HEK293 (cell line): ENCODE results near the gene SLC25A1.

ENCODE experiments used
- CTCF ChIA-PET: fragments of 350-600 bp; formaldehyde crosslinking; extraction: SDS; loops from one replicate; lab custom pipeline; 2021; ENCODE audit warnings: antibody characterized with exemption; lab: Yijun Ruan, JAX
- POLR2A ChIA-PET: fragments of 300-600 bp; formaldehyde crosslinking; extraction: SDS; loops from one replicate; lab custom pipeline; 2020; ENCODE audit warnings: antibody characterized with exemption, inconsistent platforms; lab: Yijun Ruan, JAX
- H3K27ac ChIP-seq: fragments of 200-500 bp; sonication (Bioruptor generic); 2 replicates; pipeline ENCODE4 v1.5.1; 2014; ENCODE audit warnings: low read depth, low read length, control low read depth, inconsistent platforms; ENCODE audit errors: extremely low read depth
- H3K36me3 ChIP-seq, 2 experiments: fragments of 200-500 bp in 1 of 2; sonication (Bioruptor generic) in 1 of 2; 1 replicate in 1 of 2; 2 replicates in 1 of 2; pipeline ENCODE4 v1.5.1; 2014 to 2017; ENCODE audit warnings: inconsistent platforms in 2 of 2, low read length in 2 of 2; ENCODE audit not compliant: control insufficient read depth in 2 of 2, insufficient read depth in 1 of 2
- H3K4me1 ChIP-seq: fragments of 200-500 bp; sonication (Bioruptor generic); 2 replicates; pipeline ENCODE4 v1.5.1; 2014; ENCODE audit warnings: mild to moderate bottlenecking, low read length, inconsistent platforms; ENCODE audit not compliant: control insufficient read depth, insufficient read depth
- H3K4me3 ChIP-seq: 2 replicates; pipeline ENCODE4 v1.5.1; 2011; ENCODE audit warnings: low read depth, mild to moderate bottlenecking, control low read depth, low read length, moderate library complexity
- H3K9me3 ChIP-seq: fragments of 200-500 bp; sonication (Bioruptor generic); 2 replicates; pipeline ENCODE4 v1.5.1; 2014; ENCODE audit warnings: low read depth, low read length, inconsistent platforms; ENCODE audit not compliant: control insufficient read depth, insufficient read depth
- GLI2 ChIP-seq: fragments of 450-650 bp; formaldehyde crosslinking; IDR thresholded peaks from 2 replicates; pipeline ENCODE4; 2017; ENCODE audit warnings: missing biosample characterization, missing genetic modification characterization, low read depth, borderline replicate concordance
- GLIS1 ChIP-seq: fragments of 450-650 bp; formaldehyde crosslinking; IDR thresholded peaks from 2 replicates; pipeline ENCODE4 v1.5.1; 2016; ENCODE audit warnings: missing biosample characterization, missing genetic modification characterization
- HOXD13 ChIP-seq: sonication (generic); formaldehyde crosslinking; IDR thresholded peaks from 2 replicates; pipeline ENCODE4 v1.8.0; 2022; ENCODE audit warnings: missing genetic modification reagents, borderline replicate concordance
- KLF7 ChIP-seq: fragments of 450-650 bp; formaldehyde crosslinking; IDR thresholded peaks from 2 replicates; pipeline ENCODE4 v1.5.1; 2016; ENCODE audit warnings: missing biosample characterization, missing genetic modification characterization, borderline replicate concordance
- SCRT2 ChIP-seq: fragments of 450-650 bp; formaldehyde crosslinking; IDR thresholded peaks from 2 replicates; pipeline ENCODE4 v1.5.1; 2016; ENCODE audit warnings: missing biosample characterization, missing genetic modification characterization
- ZBTB21 ChIP-seq: fragments of 450-650 bp; formaldehyde crosslinking; IDR thresholded peaks from 2 replicates; pipeline ENCODE4 v1.5.1; 2017; ENCODE audit warnings: missing biosample characterization, missing genetic modification characterization
- ZIC2 ChIP-seq: fragments of 450-650 bp; formaldehyde crosslinking; IDR thresholded peaks from 2 replicates; pipeline ENCODE4 v1.5.1; 2016; ENCODE audit warnings: missing biosample characterization, missing genetic modification characterization
- ZNF114 ChIP-seq: fragments of 450-650 bp; formaldehyde crosslinking; IDR thresholded peaks from 2 replicates; pipeline ENCODE4 v1.5.0; 2017; ENCODE audit warnings: missing biosample characterization, missing genetic modification characterization
- ZNF132 ChIP-seq: fragments of 450-650 bp; formaldehyde crosslinking; IDR thresholded peaks from 2 replicates; pipeline ENCODE4 v1.5.1; 2017; ENCODE audit warnings: missing biosample characterization, missing genetic modification characterization, borderline replicate concordance
- ZNF140 ChIP-seq: fragments of 450-650 bp; formaldehyde crosslinking; IDR thresholded peaks from 2 replicates; pipeline ENCODE4 v1.5.1; 2016; ENCODE audit warnings: missing biosample characterization, missing genetic modification characterization
- ZNF16 ChIP-seq: fragments of 450-650 bp; formaldehyde crosslinking; IDR thresholded peaks from 2 replicates; pipeline ENCODE4 v1.5.1; 2016; ENCODE audit warnings: low read depth, missing biosample characterization, missing genetic modification characterization
- ZNF221 ChIP-seq: fragments of 450-650 bp; formaldehyde crosslinking; IDR thresholded peaks from 2 replicates; pipeline ENCODE4 v1.5.1; 2017; ENCODE audit warnings: missing biosample characterization, missing genetic modification characterization, borderline replicate concordance
- ZNF239 ChIP-seq: fragments of 450-650 bp; formaldehyde crosslinking; IDR thresholded peaks from 2 replicates; pipeline ENCODE4 v1.5.1; 2016; ENCODE audit warnings: missing biosample characterization, missing genetic modification characterization
- ZNF274 ChIP-seq, 2 experiments: fragments of 200-500 bp in 1 of 2; fragments of 450-650 bp in 1 of 2; sonication (Bioruptor generic) in 1 of 2; formaldehyde crosslinking in 1 of 2; IDR thresholded peaks; 2 replicates each; pipeline versions ENCODE4 v1.5.1 to v1.6.1; 2014 to 2016; ENCODE audit warnings: borderline replicate concordance in 1 of 2, inconsistent platforms in 1 of 2, low read length in 1 of 2, missing biosample characterization in 1 of 2, missing genetic modification characterization in 1 of 2
- ZNF404 ChIP-seq: fragments of 450-650 bp; formaldehyde crosslinking; IDR thresholded peaks from 2 replicates; pipeline ENCODE4 v1.5.1; 2017; ENCODE audit warnings: missing biosample characterization, missing genetic modification characterization
- ZNF433 ChIP-seq: fragments of 450-650 bp; formaldehyde crosslinking; IDR thresholded peaks from 2 replicates; pipeline ENCODE4 v1.5.1; 2016; ENCODE audit warnings: missing biosample characterization, missing genetic modification characterization, low read depth
- ZNF707 ChIP-seq: fragments of 450-650 bp; formaldehyde crosslinking; IDR thresholded peaks from 2 replicates; pipeline ENCODE4 v1.5.1; 2016; ENCODE audit warnings: missing biosample characterization, missing genetic modification characterization
- ZSCAN30 ChIP-seq: fragments of 450-650 bp; IDR thresholded peaks from 2 replicates; pipeline ENCODE4 v1.5.1; 2018; ENCODE audit warnings: missing biosample characterization, mild to moderate bottlenecking, missing genetic modification characterization, moderate library complexity
- ZXDB ChIP-seq: fragments of 450-650 bp; formaldehyde crosslinking; IDR thresholded peaks from 2 replicates; pipeline ENCODE4 v1.5.1; 2016; ENCODE audit warnings: missing biosample characterization, missing genetic modification characterization
- TF ChIP-seq, protein P1 (sequence below): fragments of 450-650 bp; formaldehyde crosslinking; IDR thresholded peaks from 2 replicates; pipeline ENCODE4 v1.5.1; 2017; ENCODE audit warnings: missing biosample characterization, missing genetic modification characterization
- TF ChIP-seq, protein P2 (sequence below): fragments of 450-650 bp; formaldehyde crosslinking; IDR thresholded peaks from 2 replicates; pipeline ENCODE4 v1.5.1; 2016; ENCODE audit warnings: missing biosample characterization, missing genetic modification characterization
- TF ChIP-seq, protein P3 (sequence below): fragments of 450-650 bp; formaldehyde crosslinking; IDR thresholded peaks from 2 replicates; pipeline ENCODE4 v1.5.1; 2016; ENCODE audit warnings: missing biosample characterization, missing genetic modification characterization
- TF ChIP-seq, protein P4 (sequence below): fragments of 450-650 bp; formaldehyde crosslinking; IDR thresholded peaks from 2 replicates; pipeline ENCODE4 v1.5.1; 2017; ENCODE audit warnings: missing biosample characterization, missing genetic modification characterization

The SLC25A1 gene

DNA sequence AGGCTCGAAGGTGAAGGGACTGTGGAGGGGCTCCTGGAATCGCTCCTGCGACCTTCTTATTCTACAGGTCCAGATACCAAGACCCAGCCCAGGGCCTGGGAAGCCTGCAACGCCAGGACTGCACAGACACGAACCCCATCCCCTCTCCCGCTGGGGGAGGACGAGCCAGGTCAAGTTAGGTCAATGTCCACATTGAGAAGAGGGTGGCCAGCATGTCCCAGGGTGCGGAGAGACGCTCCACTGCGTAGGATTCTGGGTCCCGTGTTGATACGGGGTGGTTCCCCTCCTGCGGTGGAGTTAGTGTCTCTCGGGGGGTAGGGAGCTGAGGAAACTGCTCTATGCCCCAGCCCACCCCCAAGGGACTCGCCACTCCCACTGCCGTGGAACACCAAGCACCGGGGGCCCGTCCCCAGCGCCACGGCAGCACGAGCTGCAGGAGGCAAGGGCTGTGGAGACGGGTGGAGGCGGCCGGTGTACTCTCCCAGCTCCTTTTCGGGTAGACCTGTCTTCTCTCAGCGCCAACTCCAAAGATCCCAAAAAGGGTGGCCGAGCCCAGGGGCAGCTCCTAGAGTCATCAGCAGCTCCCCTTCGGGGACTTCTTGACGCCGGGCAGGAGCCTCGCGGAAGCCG lies 30.0 kb downstream of the SLC25A1 start:
- Histone ChIP-seq H3K4me3 (no peak overlapping the region), H3K9me3 (no peaks in the 10 kb centered on the region), H3K27ac (no peak overlapping the region), H3K4me1 (no peaks in the 10 kb centered on the region), H3K36me3 (no peaks in the 10 kb centered on the region)
- CTCF ChIA-PET: interaction anchor here (0.6 to 0.9 kb wide), 4 partner anchors 22 to 1147 kb away, joined by 3 to 7 read pairs (median 4); partner anchors contain the start of gene SLC25A1
- POLR2A ChIA-PET: interaction anchor here (1.0 kb wide), 1 partner anchor 30 kb away, joined by 5 read pairs; the partner anchor contains the start of gene SLC25A1
- TF ChIP-seq ZNF404 (tag by site-specific recombination): no peak
- no peak for TF ChIP-seq ZNF433
- no peak for TF ChIP-seq ZNF707

DNA sequence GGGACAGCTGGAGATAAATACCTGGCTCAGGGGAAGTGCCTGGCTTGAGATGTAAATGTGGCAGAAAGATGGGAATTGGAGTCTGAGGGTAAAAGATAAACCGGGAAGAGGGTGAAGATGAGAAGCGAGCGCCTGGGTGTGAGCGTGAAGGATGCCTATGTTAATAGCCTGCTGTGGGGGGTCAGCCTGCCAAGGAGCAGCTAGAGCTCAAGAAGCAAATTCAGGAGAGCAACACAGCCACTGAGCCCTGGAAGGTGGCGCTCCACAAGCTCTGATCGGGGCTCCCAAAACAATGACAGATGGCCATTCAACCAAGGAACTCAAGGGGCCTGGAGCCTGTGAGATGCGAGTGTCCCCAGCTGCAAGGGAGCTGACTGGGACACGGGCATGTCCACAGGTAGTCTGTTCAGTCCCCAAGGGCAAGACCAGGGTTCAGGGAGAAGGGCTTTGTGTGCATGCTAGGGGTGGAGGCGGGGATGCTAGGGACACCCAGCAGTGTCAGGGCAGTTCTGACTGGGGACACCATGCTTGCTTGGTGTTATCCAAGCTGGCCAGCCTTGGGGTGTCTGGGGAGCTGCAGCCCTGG lies 31.2 kb downstream of the SLC25A1 start:
- ChIA-PET CTCF (interaction anchor here (0.6 to 3.1 kb wide), 3 partner anchors 328 to 504 kb away, joined by 3 to 25 read pairs (median 3); no protein-coding TSS in a partner anchor), POLR2A (interaction anchor here (1.2 kb wide), 1 partner anchor 26 kb away, joined by 3 read pairs; no protein-coding TSS in a partner anchor)
- H3K27ac ChIP-seq: no peak overlapping the region

More for the DNA sequence above, 31.2 kb downstream of the SLC25A1 start:
- Histone ChIP-seq H3K9me3 (no peaks in the 10 kb centered on the region), H3K4me3 (no peak overlapping the region), H3K4me1 (no peaks in the 10 kb centered on the region)
- TF ChIP-seq GLI2 (tag by site-specific recombination) (no peak), ZNF140 (tag by site-specific recombination) (no peak), ZNF239 (tag by site-specific recombination) (no peak), GLIS1 (tag by site-specific recombination) (no peak), ZNF114 (tag by site-specific recombination) (no peak), ZNF16 (no peak), ZXDB (tag by site-specific recombination) (no peak), SCRT2 (no peak), KLF7 (tag by site-specific recombination) (no peak), HOXD13 (CRISPR knock-in tag) (no peak), ZNF274 (IDR thresholded peaks at IDR 0.05; ENCODE audit: low read length) (no peak), ZNF274 (tag by site-specific recombination; IDR thresholded peaks at IDR 0.05; ENCODE audit: borderline replicate concordance) (no peak), ZSCAN30 (tag by site-specific recombination) (no peak), ZIC2 (no peak), ZNF221 (tag by site-specific recombination) (no peak), ZBTB21 (tag by site-specific recombination) (no peak), ZNF132 (tag by site-specific recombination) (no peak)
- TF ChIP-seq, protein P1, sequence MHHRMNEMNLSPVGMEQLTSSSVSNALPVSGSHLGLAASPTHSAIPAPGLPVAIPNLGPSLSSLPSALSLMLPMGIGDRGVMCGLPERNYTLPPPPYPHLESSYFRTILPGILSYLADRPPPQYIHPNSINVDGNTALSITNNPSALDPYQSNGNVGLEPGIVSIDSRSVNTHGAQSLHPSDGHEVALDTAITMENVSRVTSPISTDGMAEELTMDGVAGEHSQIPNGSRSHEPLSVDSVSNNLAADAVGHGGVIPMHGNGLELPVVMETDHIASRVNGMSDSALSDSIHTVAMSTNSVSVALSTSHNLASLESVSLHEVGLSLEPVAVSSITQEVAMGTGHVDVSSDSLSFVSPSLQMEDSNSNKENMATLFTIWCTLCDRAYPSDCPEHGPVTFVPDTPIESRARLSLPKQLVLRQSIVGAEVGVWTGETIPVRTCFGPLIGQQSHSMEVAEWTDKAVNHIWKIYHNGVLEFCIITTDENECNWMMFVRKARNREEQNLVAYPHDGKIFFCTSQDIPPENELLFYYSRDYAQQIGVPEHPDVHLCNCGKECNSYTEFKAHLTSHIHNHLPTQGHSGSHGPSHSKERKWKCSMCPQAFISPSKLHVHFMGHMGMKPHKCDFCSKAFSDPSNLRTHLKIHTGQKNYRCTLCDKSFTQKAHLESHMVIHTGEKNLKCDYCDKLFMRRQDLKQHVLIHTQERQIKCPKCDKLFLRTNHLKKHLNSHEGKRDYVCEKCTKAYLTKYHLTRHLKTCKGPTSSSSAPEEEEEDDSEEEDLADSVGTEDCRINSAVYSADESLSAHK (tag by site-specific recombination): no peak
- TF ChIP-seq, protein P2, sequence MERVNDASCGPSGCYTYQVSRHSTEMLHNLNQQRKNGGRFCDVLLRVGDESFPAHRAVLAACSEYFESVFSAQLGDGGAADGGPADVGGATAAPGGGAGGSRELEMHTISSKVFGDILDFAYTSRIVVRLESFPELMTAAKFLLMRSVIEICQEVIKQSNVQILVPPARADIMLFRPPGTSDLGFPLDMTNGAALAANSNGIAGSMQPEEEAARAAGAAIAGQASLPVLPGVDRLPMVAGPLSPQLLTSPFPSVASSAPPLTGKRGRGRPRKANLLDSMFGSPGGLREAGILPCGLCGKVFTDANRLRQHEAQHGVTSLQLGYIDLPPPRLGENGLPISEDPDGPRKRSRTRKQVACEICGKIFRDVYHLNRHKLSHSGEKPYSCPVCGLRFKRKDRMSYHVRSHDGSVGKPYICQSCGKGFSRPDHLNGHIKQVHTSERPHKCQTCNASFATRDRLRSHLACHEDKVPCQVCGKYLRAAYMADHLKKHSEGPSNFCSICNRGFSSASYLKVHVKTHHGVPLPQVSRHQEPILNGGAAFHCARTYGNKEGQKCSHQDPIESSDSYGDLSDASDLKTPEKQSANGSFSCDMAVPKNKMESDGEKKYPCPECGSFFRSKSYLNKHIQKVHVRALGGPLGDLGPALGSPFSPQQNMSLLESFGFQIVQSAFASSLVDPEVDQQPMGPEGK (tag by site-specific recombination): no peak
- TF ChIP-seq, protein P3, sequence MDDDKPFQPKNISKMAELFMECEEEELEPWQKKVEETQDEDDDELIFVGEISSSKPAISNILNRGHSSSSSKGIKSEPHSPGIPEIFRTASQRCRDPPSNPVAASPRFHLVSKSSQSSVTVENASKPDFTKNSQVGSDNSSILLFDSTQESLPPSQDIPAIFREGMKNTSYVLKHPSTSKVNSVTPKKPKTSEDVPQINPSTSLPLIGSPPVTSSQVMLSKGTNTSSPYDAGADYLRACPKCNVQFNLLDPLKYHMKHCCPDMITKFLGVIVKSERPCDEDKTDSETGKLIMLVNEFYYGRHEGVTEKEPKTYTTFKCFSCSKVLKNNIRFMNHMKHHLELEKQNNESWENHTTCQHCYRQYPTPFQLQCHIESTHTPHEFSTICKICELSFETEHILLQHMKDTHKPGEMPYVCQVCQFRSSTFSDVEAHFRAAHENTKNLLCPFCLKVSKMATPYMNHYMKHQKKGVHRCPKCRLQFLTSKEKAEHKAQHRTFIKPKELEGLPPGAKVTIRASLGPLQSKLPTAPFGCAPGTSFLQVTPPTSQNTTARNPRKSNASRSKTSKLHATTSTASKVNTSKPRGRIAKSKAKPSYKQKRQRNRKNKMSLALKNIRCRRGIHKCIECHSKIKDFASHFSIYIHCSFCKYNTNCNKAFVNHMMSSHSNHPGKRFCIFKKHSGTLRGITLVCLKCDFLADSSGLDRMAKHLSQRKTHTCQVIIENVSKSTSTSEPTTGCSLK (tag by site-specific recombination): no peak
- TF ChIP-seq, protein P4, sequence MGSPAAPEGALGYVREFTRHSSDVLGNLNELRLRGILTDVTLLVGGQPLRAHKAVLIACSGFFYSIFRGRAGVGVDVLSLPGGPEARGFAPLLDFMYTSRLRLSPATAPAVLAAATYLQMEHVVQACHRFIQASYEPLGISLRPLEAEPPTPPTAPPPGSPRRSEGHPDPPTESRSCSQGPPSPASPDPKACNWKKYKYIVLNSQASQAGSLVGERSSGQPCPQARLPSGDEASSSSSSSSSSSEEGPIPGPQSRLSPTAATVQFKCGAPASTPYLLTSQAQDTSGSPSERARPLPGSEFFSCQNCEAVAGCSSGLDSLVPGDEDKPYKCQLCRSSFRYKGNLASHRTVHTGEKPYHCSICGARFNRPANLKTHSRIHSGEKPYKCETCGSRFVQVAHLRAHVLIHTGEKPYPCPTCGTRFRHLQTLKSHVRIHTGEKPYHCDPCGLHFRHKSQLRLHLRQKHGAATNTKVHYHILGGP: no peak
- TF ChIP-seq, all 188 proteins: peak for 0
- peaks cover 3 to 6% of the 10 kb centered on the region in 2 experiments; a peak in 1 of 3 replicates for H3K36me3 ChIP-seq
